Heart right ventricle (tissue), 16 donors: Measurements from ENCODE around the gene P2RX3. TPM values are rescaled to one million over a fixed set of nuclear protein-coding genes. Genes with fewer than 3 reads are reported as not detected.

Experiments
- ATAC-seq, 8 donors: fragments of 200-7000 bp; cut with Tn5 transposase; one replicate each; pipeline ENCODE4 v1.9.1; 2020; ENCODE audit warnings: mild to moderate bottlenecking in 8 of 8, moderate library complexity in 8 of 8, moderate number of reproducible peaks in 1 of 8
- DNase-seq, 2 donors: peaks; one replicate each; pipeline ENCODE4 v3.0.0-alpha.2; 2020
- H3K27ac ChIP-seq, 10 donors: fragments of 200-600 bp; sonication (generic) in 2 of 10; one replicate each; pipeline versions ENCODE4 v1.5.0 to v1.8.0; 2020 to 2022; ENCODE audit warnings: mild to moderate bottlenecking in 3 of 10
- H3K27me3 ChIP-seq, 7 donors: fragments of 200-600 bp; one replicate each; pipeline ENCODE4 v1.8.0; 2021 to 2022; ENCODE audit warnings: mild to moderate bottlenecking in 2 of 7
- H3K36me3 ChIP-seq, 9 donors: fragments of 200-600 bp; sonication (generic) in 1 of 9; one replicate each; pipeline versions ENCODE4 v1.5.0 to v1.8.0; 2020 to 2022; ENCODE audit warnings: mild to moderate bottlenecking in 2 of 9
- H3K4me1 ChIP-seq, 9 donors: fragments of 200-600 bp; sonication (generic) in 1 of 9; one replicate each; pipeline versions ENCODE4 v1.5.0 to v1.8.0; 2020 to 2022; ENCODE audit warnings: mild to moderate bottlenecking in 4 of 9
- H3K4me3 ChIP-seq, 10 donors: fragments of 200-600 bp; sonication (generic) in 2 of 10; one replicate each; pipeline versions ENCODE4 v1.5.0 to v1.8.0; 2020 to 2022; ENCODE audit warnings: mild to moderate bottlenecking in 7 of 10, moderate library complexity in 2 of 10
- H3K9me3 ChIP-seq, 11 donors: fragments of 200-600 bp in 10 of 11; sonication (generic) in 2 of 11; one replicate each; pipeline versions ENCODE4 v1.5.0 to v1.8.0; 2013 to 2022; ENCODE audit warnings: mild to moderate bottlenecking in 2 of 11, control low read depth in 1 of 11, moderate library complexity in 1 of 11
- WGBS, 2 donors: extraction: QIAGEN DNeasy Blood & Tissue Kit; methylation state at CpG; one replicate each; pipeline ENCODE4 v1.1.7; 2013; ENCODE audit warnings: inconsistent platforms in 1 of 2; 5-methylcytosine and 5-hydroxymethylcytosine counted together
- intact Hi-C, 10 donors: fragments of 100-400 bp; cut with DNase I; formaldehyde crosslinking; loops; one replicate each; pipeline versions ENCODE4 v1.11.1 to v1.14.2; 2022
- polyA plus RNA-seq, 2 donors: library from polyadenylated mRNA; stranded (reverse); fragments of 200-250 nt; gene quantifications; one replicate each; pipeline ENCODE4 v1.2.3, GENCODE V29; 2013
- total RNA-seq, 10 donors: library from RNA; stranded (reverse); fragmentation: NEBNext Ultra II Directional in 3 of 10; extraction: Animal tissue kit (Norgen Biotek cat#: 25700) in 3 of 10; gene quantifications; one replicate each; pipeline versions ENCODE4 v1.2.1 to v1.2.4, GENCODE V29; 2021 to 2023
- TF ChIP-seq, protein P1 (sequence below), 9 donors: fragments of 200-600 bp; sonication (generic) in 2 of 9; IDR thresholded peaks; one replicate each; pipeline versions ENCODE4 v1.5.0 to v1.8.0; 2021 to 2022; ENCODE audit warnings: antibody characterized with exemption in 9 of 9, mild to moderate bottlenecking in 5 of 9, moderate library complexity in 1 of 9
- donor health status: Arrhythmogenic right ventricular cardiomyopathy.
- donor health status: ischemic (EF 13 %, LVEDD 7.1; RV severe dilation, severe dysfunction).
- donor health status: healthy with polysubstance abuse.
- donor health status: DM: no; HTN: yes; CAD: no.
- donor health status: DM: no; HTN: no; CAD: no.
- donor health status: ischemic (EF 25% LVEDD 6.9; RV normal size, moderate dysfunction).
- donor health status: ischemic (EF 25% LVEDD 5.7; RV mildly dilated, moderate dysfunction).
- donor health status: healthy.
- donor health status: DM: yes; HTN: yes; CAD: no.
- donor health status: Ischemic cardiomyopathy.
- donor health status: ischemic (EF 35%, LVEDD 5.7; RV mildly dilated, moderate dysfunction).
- donor health status: nonischemic (EF 11% LVEDD 7.7; RV severe dilation, severe dysfunction).
- donor health status: DM: yes; HTN: yes; CAD: no.
- donor health status: PGD.
- donor health status: ischemic (EF 29% LVEDD 5.4; RV normal size, mild dysfunction).
- donor health status: nonischemic (EF 23%, LVEDD 6.1; RV moderate dilation, normal function).

Gene P2RX3
- total and polyA plus RNA-seq, 12 donors: 0.32 to 5.1 (median 1.4) TPM

GRCh38 chr11:57409321-57410100 is 71.4 kb downstream of the P2RX3 start:
- Histone ChIP-seq H3K9me3 (no peaks in the 10 kb centered on the region), H3K27ac (peak overlapping the region in 4 of 10 donors; percentile 1 to 55 (median 24)), H3K4me3 (no peak overlapping the region), H3K27me3 (no peaks in the 10 kb centered on the region), H3K4me1 (peaks cover 6 to 56% (median 45%) of the 10 kb centered on the region in 9 donors), H3K36me3 (peaks cover 0 to 83% (median 53%) of the 10 kb centered on the region in 9 donors)
- intact Hi-C loops: loop anchor here in 2 of 10 donors (5.0 kb wide), 2 partner anchors 52 to 57 kb away; no protein-coding TSS in a partner anchor
- WGBS, 2 donors: 95 to 97% methylated on average over 18 of the region's 18 CpGs
- TF ChIP-seq, protein P1, sequence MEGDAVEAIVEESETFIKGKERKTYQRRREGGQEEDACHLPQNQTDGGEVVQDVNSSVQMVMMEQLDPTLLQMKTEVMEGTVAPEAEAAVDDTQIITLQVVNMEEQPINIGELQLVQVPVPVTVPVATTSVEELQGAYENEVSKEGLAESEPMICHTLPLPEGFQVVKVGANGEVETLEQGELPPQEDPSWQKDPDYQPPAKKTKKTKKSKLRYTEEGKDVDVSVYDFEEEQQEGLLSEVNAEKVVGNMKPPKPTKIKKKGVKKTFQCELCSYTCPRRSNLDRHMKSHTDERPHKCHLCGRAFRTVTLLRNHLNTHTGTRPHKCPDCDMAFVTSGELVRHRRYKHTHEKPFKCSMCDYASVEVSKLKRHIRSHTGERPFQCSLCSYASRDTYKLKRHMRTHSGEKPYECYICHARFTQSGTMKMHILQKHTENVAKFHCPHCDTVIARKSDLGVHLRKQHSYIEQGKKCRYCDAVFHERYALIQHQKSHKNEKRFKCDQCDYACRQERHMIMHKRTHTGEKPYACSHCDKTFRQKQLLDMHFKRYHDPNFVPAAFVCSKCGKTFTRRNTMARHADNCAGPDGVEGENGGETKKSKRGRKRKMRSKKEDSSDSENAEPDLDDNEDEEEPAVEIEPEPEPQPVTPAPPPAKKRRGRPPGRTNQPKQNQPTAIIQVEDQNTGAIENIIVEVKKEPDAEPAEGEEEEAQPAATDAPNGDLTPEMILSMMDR (IDR thresholded peaks at IDR 0.05): no peak
- ATAC-seq (no peak), DNase-seq (no peak)

DNA sequence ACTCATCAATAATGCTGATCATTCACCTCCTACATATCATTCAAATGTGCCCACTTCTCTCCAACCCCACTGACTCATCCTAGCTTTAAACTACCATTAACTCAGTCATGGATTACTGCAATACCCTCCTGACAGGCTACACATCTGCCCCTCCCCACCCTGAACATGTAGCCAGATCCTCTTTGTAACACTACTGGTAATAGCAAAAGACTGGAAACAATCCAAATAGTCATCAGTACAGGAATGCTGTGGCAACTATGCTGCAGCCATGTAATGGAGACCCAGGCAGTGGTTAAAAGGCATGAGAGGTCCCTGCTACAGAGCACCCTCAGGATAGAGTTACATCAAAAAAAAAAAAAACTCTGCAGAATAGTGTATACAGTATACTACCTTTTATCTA is 72.1 kb downstream of the P2RX3 start:
- Histone ChIP-seq H3K36me3 (peaks cover 0 to 87% (median 61%) of the 10 kb centered on the region in 9 donors), H3K27ac (peak overlapping the region in 1 of 10 donors; percentile 24), H3K9me3 (no peaks in the 10 kb centered on the region), H3K4me1 (peaks cover 6 to 51% (median 42%) of the 10 kb centered on the region in 9 donors), H3K27me3 (no peaks in the 10 kb centered on the region), H3K4me3 (no peak overlapping the region)
- TF ChIP-seq, protein P1 (IDR thresholded peaks at IDR 0.05): no peak
- no peak for ATAC-seq
- intact Hi-C loops: no loop called here
- no peak for DNase-seq

DNA sequence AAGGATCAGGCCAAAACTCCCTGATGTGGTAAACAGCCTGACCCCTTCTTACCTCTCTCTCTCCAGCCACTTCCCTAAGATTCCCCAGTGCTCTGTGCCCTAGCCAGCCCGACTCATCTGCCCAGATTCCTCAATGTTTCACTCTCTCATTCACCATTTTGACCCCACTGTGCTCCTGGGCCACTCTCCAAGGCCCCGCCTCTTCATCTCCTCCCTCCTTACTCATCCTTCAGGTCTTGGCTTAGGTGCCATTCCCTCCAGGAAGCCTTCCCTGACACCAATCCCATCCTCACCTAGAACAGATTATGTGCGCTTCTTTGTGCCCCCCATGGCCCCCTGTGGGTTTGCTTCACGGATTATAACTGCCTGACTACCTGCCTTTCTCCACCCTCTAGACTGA is 75.5 kb downstream of the P2RX3 start:
- Histone ChIP-seq H3K27ac (peak overlapping the region in 1 of 10 donors; percentile 27), H3K4me3 (no peak overlapping the region), H3K27me3 (no peaks in the 10 kb centered on the region), H3K9me3 (no peaks in the 10 kb centered on the region), H3K36me3 (peaks cover 0 to 100% (median 67%) of the 10 kb centered on the region in 9 donors), H3K4me1 (peaks cover 0 to 29% (median 18%) of the 10 kb centered on the region in 9 donors)
- DNase-seq (no peak), ATAC-seq (no peak)
- intact Hi-C loops: no loop called here
- WGBS, 2 donors: 90 to 96% methylated on average over 4 of the region's 4 CpGs
- TF ChIP-seq, protein P1 (IDR thresholded peaks at IDR 0.05): no peak

GRCh38 chr11:57414612-57415212 is 76.6 kb downstream of the P2RX3 start:
- WGBS, 2 donors: 97% methylated on average over 11 of the region's 11 CpGs
- DNase-seq: no peak
- no peak for ATAC-seq
- TF ChIP-seq, protein P1 (IDR thresholded peaks at IDR 0.05): no peak
- no peak overlapping the region for H3K27ac ChIP-seq
- peaks cover 0 to 33% (median 18%) of the 10 kb centered on the region in 9 donors for H3K4me1 ChIP-seq
- H3K27me3 ChIP-seq: no peaks in the 10 kb centered on the region
- H3K36me3 ChIP-seq: peaks cover 0 to 100% (median 58%) of the 10 kb centered on the region in 9 donors
- H3K4me3 ChIP-seq: no peak overlapping the region
- intact Hi-C loops: no loop called here
- H3K9me3 ChIP-seq: no peaks in the 10 kb centered on the region
